ENCODE data around the gene CDX1. TPM values are rescaled to one million over a fixed set of nuclear protein-coding genes. Genes with fewer than 3 reads are reported as not detected.

The CDX1 gene
- total and polyA plus RNA-seq, 2 experiments from 2014 or later: 0.62 TPM; not detected in 1

DNA sequence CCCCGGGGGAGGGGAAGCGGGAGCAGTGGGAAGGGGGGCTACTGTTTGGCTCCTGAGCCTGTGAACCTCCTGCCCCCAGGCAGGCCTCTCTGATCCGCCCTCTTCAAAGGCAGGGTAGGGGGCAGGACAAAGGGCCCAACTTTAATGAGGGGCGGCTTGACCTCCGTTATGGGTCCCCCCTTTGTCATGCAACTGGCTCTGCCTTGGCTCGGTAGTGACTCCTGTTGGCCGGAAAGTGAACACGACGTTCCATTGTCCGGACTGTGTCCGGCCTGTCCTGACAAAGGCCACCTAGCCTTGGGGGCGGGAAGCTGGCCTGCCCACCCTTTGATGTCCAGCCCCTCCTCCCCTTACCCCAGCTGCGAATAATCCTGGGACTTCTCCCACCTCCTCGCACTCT, 1.3 kb downstream of the CDX1 start:
- H3K4me1 ChIP-seq (ENCODE audit: low read depth): no peaks in the 10 kb centered on the region
- H3K27me3 ChIP-seq: peaks cover 63% of the 10 kb centered on the region
- TF ChIP-seq, protein P1, sequence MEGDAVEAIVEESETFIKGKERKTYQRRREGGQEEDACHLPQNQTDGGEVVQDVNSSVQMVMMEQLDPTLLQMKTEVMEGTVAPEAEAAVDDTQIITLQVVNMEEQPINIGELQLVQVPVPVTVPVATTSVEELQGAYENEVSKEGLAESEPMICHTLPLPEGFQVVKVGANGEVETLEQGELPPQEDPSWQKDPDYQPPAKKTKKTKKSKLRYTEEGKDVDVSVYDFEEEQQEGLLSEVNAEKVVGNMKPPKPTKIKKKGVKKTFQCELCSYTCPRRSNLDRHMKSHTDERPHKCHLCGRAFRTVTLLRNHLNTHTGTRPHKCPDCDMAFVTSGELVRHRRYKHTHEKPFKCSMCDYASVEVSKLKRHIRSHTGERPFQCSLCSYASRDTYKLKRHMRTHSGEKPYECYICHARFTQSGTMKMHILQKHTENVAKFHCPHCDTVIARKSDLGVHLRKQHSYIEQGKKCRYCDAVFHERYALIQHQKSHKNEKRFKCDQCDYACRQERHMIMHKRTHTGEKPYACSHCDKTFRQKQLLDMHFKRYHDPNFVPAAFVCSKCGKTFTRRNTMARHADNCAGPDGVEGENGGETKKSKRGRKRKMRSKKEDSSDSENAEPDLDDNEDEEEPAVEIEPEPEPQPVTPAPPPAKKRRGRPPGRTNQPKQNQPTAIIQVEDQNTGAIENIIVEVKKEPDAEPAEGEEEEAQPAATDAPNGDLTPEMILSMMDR (IDR thresholded peaks at IDR 0.05; ENCODE audit: low read depth, low read length): no peak
- no peak overlapping the region for H3K27ac ChIP-seq
- no peak overlapping the region for H3K4me3 ChIP-seq
- H3K36me3 ChIP-seq: no peaks in the 10 kb centered on the region
- DNase-seq (ENCODE audit: low read depth in 1 of 2, low spot score in 1 of 2): no peak
- H3K9me3 ChIP-seq (ENCODE audit: low read depth): no peaks in the 10 kb centered on the region

DNA sequence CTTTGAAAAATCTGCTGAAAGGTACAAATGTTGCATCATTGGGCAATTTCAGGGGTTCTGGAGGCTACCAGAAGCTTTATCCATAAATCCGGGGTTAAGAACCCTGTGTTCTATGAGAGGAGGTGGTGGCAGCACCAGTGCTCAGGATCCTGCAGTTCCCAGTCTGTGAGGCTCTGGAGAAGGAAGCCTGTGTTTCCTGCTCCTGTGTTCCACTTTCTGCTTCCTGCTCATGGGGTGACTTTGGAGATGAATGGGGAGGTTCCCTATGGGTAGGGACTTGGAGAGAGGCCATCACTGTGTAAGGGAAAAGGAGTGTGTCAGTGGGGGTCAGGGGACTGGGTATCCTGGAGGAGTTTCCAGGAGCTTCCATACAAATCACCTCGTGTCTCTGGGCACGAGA, 2.3 kb downstream of the CDX1 start:
- peaks cover 63% of the 10 kb centered on the region for H3K27me3 ChIP-seq
- H3K27ac ChIP-seq: no peak overlapping the region
- H3K4me1 ChIP-seq (ENCODE audit: low read depth): no peaks in the 10 kb centered on the region

DNA sequence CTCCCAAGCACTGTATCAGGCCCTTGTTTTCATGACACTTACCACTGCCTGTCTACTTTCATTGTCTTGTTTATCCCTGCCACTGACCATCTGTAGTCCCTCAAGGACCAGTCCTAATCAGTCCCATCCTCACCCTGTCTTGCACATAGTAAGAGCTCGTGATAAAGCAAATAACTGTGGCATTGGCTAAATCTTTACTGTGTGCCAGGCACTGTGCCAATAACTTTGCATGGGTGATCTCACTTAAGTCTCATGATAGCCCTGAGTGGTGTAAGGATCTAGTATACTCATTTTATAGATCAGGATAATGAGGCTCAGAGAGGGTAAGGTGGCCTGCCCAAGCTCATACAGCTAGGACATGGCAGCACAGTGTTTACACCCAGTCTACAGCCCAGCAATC, 5.6 kb downstream of the CDX1 start:
- Histone ChIP-seq H3K9me3 (ENCODE audit: low read depth) (no peaks in the 10 kb centered on the region), H3K27me3 (peaks cover 39% of the 10 kb centered on the region), H3K27ac (no peak overlapping the region), H3K4me1 (ENCODE audit: low read depth) (no peaks in the 10 kb centered on the region), H3K36me3 (no peaks in the 10 kb centered on the region), H3K4me3 (no peak overlapping the region)
- TF ChIP-seq, protein P1 (IDR thresholded peaks at IDR 0.05; ENCODE audit: low read depth, low read length): no peak
- peak in 1 of 2 donors; percentile 74 for DNase-seq (ENCODE audit: low read depth in 1 of 2, low spot score in 1 of 2)

More for the DNA sequence above, 2.3 kb downstream of the CDX1 start:
- no peaks in the 10 kb centered on the region for H3K9me3 ChIP-seq (ENCODE audit: low read depth)
- no peaks in the 10 kb centered on the region for H3K36me3 ChIP-seq
- H3K4me3 ChIP-seq: no peak overlapping the region
- TF ChIP-seq, protein P1 (IDR thresholded peaks at IDR 0.05; ENCODE audit: low read depth, low read length): no peak
- DNase-seq (ENCODE audit: low read depth in 1 of 2, low spot score in 1 of 2): no peak

DNA sequence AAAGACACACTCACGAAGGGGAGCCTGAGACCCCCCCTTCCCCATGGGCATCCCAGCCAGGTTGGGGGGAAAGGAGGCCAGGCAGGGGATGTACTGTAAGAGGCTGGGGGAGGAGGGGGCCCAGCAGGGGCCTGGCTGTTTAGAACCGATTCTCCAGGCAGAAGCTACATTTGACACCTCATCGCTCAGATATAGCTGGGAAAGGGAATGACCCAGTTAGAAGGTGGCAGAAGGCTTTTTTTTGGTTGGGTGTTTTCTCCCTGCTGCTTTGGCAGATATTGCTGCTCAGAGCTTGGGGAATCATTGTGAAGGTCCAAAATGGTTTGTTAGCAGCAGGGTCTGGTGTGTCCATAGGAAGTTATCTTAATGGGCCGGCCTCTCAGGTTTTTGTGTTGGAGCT, 6.0 kb downstream of the CDX1 start:
- peaks cover 35% of the 10 kb centered on the region for H3K27me3 ChIP-seq
- H3K4me3 ChIP-seq: no peak overlapping the region
- no peaks in the 10 kb centered on the region for H3K9me3 ChIP-seq (ENCODE audit: low read depth)
- no peak overlapping the region for H3K27ac ChIP-seq
- TF ChIP-seq, protein P1 (IDR thresholded peaks at IDR 0.05; ENCODE audit: low read depth, low read length): no peak
- H3K36me3 ChIP-seq: no peaks in the 10 kb centered on the region
- H3K4me1 ChIP-seq (ENCODE audit: low read depth): no peaks in the 10 kb centered on the region
- DNase-seq (ENCODE audit: low read depth in 1 of 2, low spot score in 1 of 2): no peak

DNA sequence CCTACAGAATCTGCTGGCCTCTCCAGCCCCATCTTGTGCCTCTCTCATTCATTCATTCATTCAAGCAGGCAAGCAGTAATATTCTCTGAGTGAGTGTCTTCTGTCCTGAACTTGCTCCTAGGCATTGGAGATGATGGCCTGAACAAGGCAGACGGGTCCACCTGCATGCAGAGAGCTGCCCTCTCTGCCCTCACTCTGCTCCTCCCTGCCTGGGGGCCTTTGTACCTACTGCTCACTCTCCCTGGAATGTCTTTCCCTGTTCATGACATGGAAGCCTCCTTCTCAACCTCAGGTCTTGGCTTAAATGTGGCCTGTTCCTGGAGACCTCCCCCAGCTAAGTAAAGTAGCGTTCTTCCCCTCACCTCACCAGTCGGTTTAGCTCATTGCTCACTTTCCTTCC, 6.6 kb downstream of the CDX1 start:
- H3K4me1 ChIP-seq (ENCODE audit: low read depth): no peaks in the 10 kb centered on the region
- H3K27ac ChIP-seq: no peak overlapping the region
- no peaks in the 10 kb centered on the region for H3K9me3 ChIP-seq (ENCODE audit: low read depth)
- DNase-seq (ENCODE audit: low read depth in 1 of 2, low spot score in 1 of 2): no peak
- H3K36me3 ChIP-seq: no peaks in the 10 kb centered on the region
- H3K27me3 ChIP-seq: peaks cover 29% of the 10 kb centered on the region
- TF ChIP-seq, protein P1 (IDR thresholded peaks at IDR 0.05; ENCODE audit: low read depth, low read length): no peak
- no peak overlapping the region for H3K4me3 ChIP-seq

DNA sequence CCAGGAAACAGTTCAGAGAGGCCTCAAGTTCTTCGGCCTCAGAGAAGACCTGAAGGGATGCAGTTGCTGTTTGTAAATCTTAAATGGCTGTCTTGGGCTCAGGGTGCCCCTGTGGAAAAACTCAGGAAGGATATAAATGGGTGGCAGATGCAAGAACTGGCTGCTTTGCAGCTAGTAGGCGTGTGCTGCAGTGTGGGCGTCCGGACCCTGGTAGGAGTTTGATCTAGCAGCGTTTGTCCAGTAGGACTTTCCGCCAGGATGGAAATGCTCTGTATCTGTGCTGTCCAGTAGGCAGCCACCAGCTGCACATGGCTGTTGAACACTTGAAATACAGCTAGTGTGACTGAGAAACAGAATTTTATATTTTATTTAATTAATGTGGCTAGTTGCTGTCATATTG, 7.7 kb downstream of the CDX1 start:
- Histone ChIP-seq H3K36me3 (no peaks in the 10 kb centered on the region), H3K4me1 (ENCODE audit: low read depth) (no peaks in the 10 kb centered on the region), H3K9me3 (ENCODE audit: low read depth) (no peaks in the 10 kb centered on the region), H3K27ac (no peak overlapping the region), H3K27me3 (peaks cover 17% of the 10 kb centered on the region), H3K4me3 (no peak overlapping the region)
- TF ChIP-seq, protein P1 (IDR thresholded peaks at IDR 0.05; ENCODE audit: low read depth, low read length): no peak
- no peak for DNase-seq (ENCODE audit: low read depth in 1 of 2, low spot score in 1 of 2)

Data from cardiac muscle cell (in vitro differentiated cells and primary cell).